ENCODE results near the gene CTNNBIP1. TPM values are rescaled to one million over a fixed set of nuclear protein-coding genes. Genes with fewer than 3 reads are reported as not detected.

Gene CTNNBIP1
- total and polyA plus RNA-seq, 2 donors (not counting 3 experiments of a cell fraction or from before 2014, with no cell fraction given), result 26.6 to 31.7 TPM

- Histone ChIP-seq H3K9me1 (replicated peaks; ENCODE audit: control insufficient read depth, extremely low read depth, insufficient read depth, low read length) (no peaks in the 10 kb centered on the region), H3K36me3 (ENCODE audit: control insufficient read depth in 2 of 2, extremely low read depth in 1 of 2, insufficient read depth in 2 of 2, low read length in 2 of 2) (peaks cover 0 to 9% of the 10 kb centered on the region in 2 experiments), H3K9me3 (replicated peaks; ENCODE audit: control insufficient read depth, insufficient read depth, low read length) (no peaks in the 10 kb centered on the region), H3K27me3 (ENCODE audit: control insufficient read depth in 2 of 2, insufficient read depth in 2 of 2, low read length in 2 of 2) (no peaks in the 10 kb centered on the region), H3K4me3 (replicated peaks in 1 of 3; ENCODE audit: insufficient read depth in 1 of 3, low read depth in 1 of 3, low read length in 3 of 3) (no peak overlapping the region), H3K79me2 (ENCODE audit: control insufficient read depth, insufficient read depth, low read length) (no peaks in the 10 kb centered on the region), H3K4me1 (ENCODE audit: control insufficient read depth, extremely low read depth, insufficient read depth, low read length) (peaks cover 3% of the 10 kb centered on the region), H3K4me2 (ENCODE audit: insufficient read depth, low read length) (no peak overlapping the region), H2AFZ (ENCODE audit: low read depth, low read length) (no peak overlapping the region), H3K9ac (replicated peaks; ENCODE audit: extremely low read depth, insufficient read depth, low read length) (no peak overlapping the region), H4K20me1 (replicated peaks; ENCODE audit: control insufficient read depth, extremely low read depth, insufficient read depth, low read length) (no peaks in the 10 kb centered on the region), H3K27ac (ENCODE audit: insufficient read depth, low read depth, low read length) (no peak overlapping the region)
- DNase-seq (ENCODE audit: low read depth, low spot score) (no peak), FAIRE-seq (no peak)
- TF ChIP-seq MAX (IDR thresholded peaks at IDR 0.05; ENCODE audit: insufficient read depth, insufficient read length) (no peak), POLR2AphosphoS5 (IDR thresholded peaks at IDR 0.05; ENCODE audit: insufficient read depth, low read depth, low read length) (no peak), JUN (IDR thresholded peaks at IDR 0.05; ENCODE audit: borderline replicate concordance, insufficient read depth, insufficient read length, low read depth) (no peak), FOS (IDR thresholded peaks at IDR 0.05; ENCODE audit: borderline replicate concordance, insufficient read depth, low read length) (no peak), EZH2 (IDR thresholded peaks at IDR 0.05; ENCODE audit: borderline replicate concordance, low read depth, low read length, severe bottlenecking) (no peak), MYC (IDR thresholded peaks at IDR 0.05; ENCODE audit: low read depth, low read length) (no peak), GATA2 (IDR thresholded peaks at IDR 0.05; ENCODE audit: insufficient read depth, insufficient read length, low read depth, low read length) (no peak), POLR2A (IDR thresholded peaks at IDR 0.05; ENCODE audit: low read depth, low read length) (no peak), CTCF (IDR thresholded peaks at IDR 0.05; ENCODE audit: extremely low read depth in 1 of 2, insufficient read depth in 1 of 2, low read depth in 1 of 2, low read length in 2 of 2) (no peak)
- POLR2A ChIA-PET, result interaction anchor here (0.6 kb wide), 1 partner anchor 287 kb away, joined by 3 read pairs; no protein-coding TSS in a partner anchor
- dilution Hi-C loops (cut with MboI; ENCODE audit: extremely low pct_ligation_motif_present, low sequenced_read_pairs) (no loop called here), intact Hi-C loops (cut with micrococcal nuclease) (no loop called here)
- CTCF ChIA-PET, result interaction anchor here (1.4 to 7.6 kb wide), 5 partner anchors 44 to 150 kb away, joined by 3 to 77 read pairs (median 51); partner anchors contain the start of genes LZIC and NMNAT1
- BruUV-seq (replicated peaks), result no TSS peak
Observed at GRCh38 chr1:9871021-9871420, 39.0 kb downstream of the CTNNBIP1 start.
